Measurements from ENCODE around the gene CRTC2. TPM values are rescaled to one million over a fixed set of nuclear protein-coding genes. Genes with fewer than 3 reads are reported as not detected.

The CRTC2 gene
- total and polyA plus RNA-seq, 12 donors = 14.6 to 50.5 (median 18.6) TPM

- peaks cover 2 to 35% (median 23%) of the 10 kb centered on the region in 9 donors for H3K4me1 ChIP-seq
- intact Hi-C loops (cut with DNase I) = loop anchor here in 3 of 10 donors (10.0 kb wide), 2 partner anchors 116 to 146 kb away; no protein-coding TSS in a partner anchor
- peaks cover 0 to 83% (median 43%) of the 10 kb centered on the region in 9 donors for H3K36me3 ChIP-seq
- DNase-seq (peak in 1 of 2 donors; percentile 8), ATAC-seq (no peak)
- 90 to 92% methylated on average over 8 of the region's 8 CpGs for WGBS, 2 donors
- H3K27ac ChIP-seq = no peak overlapping the region
- no peaks in the 10 kb centered on the region for H3K27me3 ChIP-seq
- H3K4me3 ChIP-seq = no peak overlapping the region
- no peak for TF ChIP-seq CTCF (IDR thresholded peaks at IDR 0.05)
- no peaks in the 10 kb centered on the region for H3K9me3 ChIP-seq
Measured at GRCh38 chr1:153940756-153941155, 17.7 kb downstream of the CRTC2 start.

- Histone ChIP-seq H3K9me3 (no peaks in the 10 kb centered on the region), H3K4me3 (no peak overlapping the region), H3K4me1 (peaks cover 0 to 23% (median 15%) of the 10 kb centered on the region in 9 donors), H3K36me3 (peaks cover 0 to 96% (median 54%) of the 10 kb centered on the region in 9 donors), H3K27ac (no peak overlapping the region), H3K27me3 (no peaks in the 10 kb centered on the region)
- 89 to 93% methylated on average over 12 of the region's 12 CpGs for WGBS, 2 donors
- no peak for TF ChIP-seq CTCF (IDR thresholded peaks at IDR 0.05)
- DNase-seq = peak in 1 of 2 donors; percentile 4
- no peak for ATAC-seq
- intact Hi-C loops (cut with DNase I) = loop anchor here in 1 of 10 donors (10.0 kb wide), 1 partner anchor 125 kb away; no protein-coding TSS in a partner anchor
Measured at GRCh38 chr1:153939476-153939875, 18.9 kb downstream of the CRTC2 start.

GRCh38 chr1:153938996-153939395 lies 19.4 kb downstream of the CRTC2 start:
- intact Hi-C loops (cut with DNase I) = loop anchor here in 1 of 10 donors (10.0 kb wide), 1 partner anchor 124 kb away; no protein-coding TSS in a partner anchor
- WGBS, 2 donors = 81 to 93% methylated on average over 3 of the region's 3 CpGs
- no peak for ATAC-seq

GRCh38 chr1:153937331-153937730 lies 21.1 kb downstream of the CRTC2 start:
- H3K4me1 ChIP-seq = peaks cover 0 to 2% (median 0%) of the 10 kb centered on the region in 9 donors
- no peak for DNase-seq
- no peaks in the 10 kb centered on the region for H3K9me3 ChIP-seq
- 96 to 97% methylated on average over 10 of the region's 10 CpGs for WGBS, 2 donors
- no peak overlapping the region for H3K27ac ChIP-seq
- no peak for ATAC-seq
- intact Hi-C loops (cut with DNase I) = loop anchor here in 1 of 10 donors (10.0 kb wide), 1 partner anchor 123 kb away; no protein-coding TSS in a partner anchor
- peaks cover 0 to 100% (median 73%) of the 10 kb centered on the region in 9 donors for H3K36me3 ChIP-seq
- no peaks in the 10 kb centered on the region for H3K27me3 ChIP-seq
- no peak for TF ChIP-seq CTCF (IDR thresholded peaks at IDR 0.05)
- no peak overlapping the region for H3K4me3 ChIP-seq

More at GRCh38 chr1:153938996-153939395, 19.4 kb downstream of the CRTC2 start:
- no peaks in the 10 kb centered on the region for H3K27me3 ChIP-seq
- H3K36me3 ChIP-seq = peaks cover 0 to 98% (median 58%) of the 10 kb centered on the region in 9 donors
- TF ChIP-seq CTCF (IDR thresholded peaks at IDR 0.05) = no peak
- no peak overlapping the region for H3K4me3 ChIP-seq
- DNase-seq = peak in 1 of 2 donors; percentile 2
- no peak overlapping the region for H3K27ac ChIP-seq
- peaks cover 0 to 18% (median 10%) of the 10 kb centered on the region in 9 donors for H3K4me1 ChIP-seq
- no peaks in the 10 kb centered on the region for H3K9me3 ChIP-seq
